GM06990 (cell line): Measurements from ENCODE around the gene TMEM8B.
A peak's percentile ranks its signal among the peaks of the same experiment; 100 is the strongest.

Experiments used
- DNase-seq: peaks from one replicate; pipeline ENCODE4 v3.0.0-alpha.2; 2011; ENCODE audit not compliant: insufficient read length; ENCODE audit errors: extremely low read depth
- H3K27me3 ChIP-seq: replicated peaks from 2 replicates; pipeline ENCODE4 v1.6.0; 2011; ENCODE audit warnings: low read length; ENCODE audit not compliant: control insufficient read depth, insufficient read depth
- H3K36me3 ChIP-seq: 2 replicates; pipeline ENCODE4 v1.5.1; 2011; ENCODE audit warnings: low read length; ENCODE audit not compliant: control insufficient read depth, insufficient read depth
- H3K4me3 ChIP-seq: replicated peaks from 2 replicates; pipeline ENCODE4 v1.5.1; 2011; ENCODE audit warnings: low read depth, mild to moderate bottlenecking, control low read depth, low read length
- CTCF ChIP-seq: IDR thresholded peaks from 2 replicates; pipeline ENCODE4 v1.5.1; 2011; ENCODE audit warnings: low read length, control low read depth, mild to moderate bottlenecking, inconsistent platforms; ENCODE audit not compliant: insufficient read depth, poor library complexity, severe bottlenecking

The TMEM8B gene

GRCh38 chr9:35806101-35806500, 22.9 kb upstream of the TMEM8B start:
- no peak for DNase-seq
- TF ChIP-seq CTCF = no peak
- no peak overlapping the region for H3K4me3 ChIP-seq
- H3K27me3 ChIP-seq = no peaks in the 10 kb centered on the region
- peaks cover 12% of the 10 kb centered on the region for H3K36me3 ChIP-seq

GRCh38 chr9:35808433-35808832, 20.6 kb upstream of the TMEM8B start:
- peaks cover 11% of the 10 kb centered on the region for H3K36me3 ChIP-seq
- TF ChIP-seq CTCF = no peak
- no peak for DNase-seq
- H3K27me3 ChIP-seq = no peaks in the 10 kb centered on the region
- H3K4me3 ChIP-seq = no peak overlapping the region

DNA sequence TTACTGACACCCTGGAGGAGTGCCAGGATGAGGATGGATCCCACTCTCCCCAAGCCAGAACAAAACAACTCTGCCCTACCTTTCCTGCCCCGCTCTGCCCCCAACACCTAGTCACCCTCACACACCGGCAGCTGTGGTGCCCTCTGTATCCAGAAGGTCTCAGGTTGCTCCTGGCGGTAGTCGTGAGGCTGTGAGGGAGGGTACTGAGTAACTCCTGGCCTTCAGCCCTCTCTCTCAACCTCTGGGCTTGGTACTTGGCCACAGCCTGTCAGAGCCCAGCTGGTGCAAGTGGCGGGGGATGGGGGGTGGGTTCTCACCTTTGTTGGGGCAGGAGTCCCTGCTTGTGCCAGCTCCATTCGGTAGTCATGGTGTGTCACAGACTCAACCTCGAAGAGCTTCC, 18.9 kb upstream of the TMEM8B start:
- no peak overlapping the region for H3K4me3 ChIP-seq
- no peak for TF ChIP-seq CTCF
- peaks cover 11% of the 10 kb centered on the region for H3K36me3 ChIP-seq

DNA sequence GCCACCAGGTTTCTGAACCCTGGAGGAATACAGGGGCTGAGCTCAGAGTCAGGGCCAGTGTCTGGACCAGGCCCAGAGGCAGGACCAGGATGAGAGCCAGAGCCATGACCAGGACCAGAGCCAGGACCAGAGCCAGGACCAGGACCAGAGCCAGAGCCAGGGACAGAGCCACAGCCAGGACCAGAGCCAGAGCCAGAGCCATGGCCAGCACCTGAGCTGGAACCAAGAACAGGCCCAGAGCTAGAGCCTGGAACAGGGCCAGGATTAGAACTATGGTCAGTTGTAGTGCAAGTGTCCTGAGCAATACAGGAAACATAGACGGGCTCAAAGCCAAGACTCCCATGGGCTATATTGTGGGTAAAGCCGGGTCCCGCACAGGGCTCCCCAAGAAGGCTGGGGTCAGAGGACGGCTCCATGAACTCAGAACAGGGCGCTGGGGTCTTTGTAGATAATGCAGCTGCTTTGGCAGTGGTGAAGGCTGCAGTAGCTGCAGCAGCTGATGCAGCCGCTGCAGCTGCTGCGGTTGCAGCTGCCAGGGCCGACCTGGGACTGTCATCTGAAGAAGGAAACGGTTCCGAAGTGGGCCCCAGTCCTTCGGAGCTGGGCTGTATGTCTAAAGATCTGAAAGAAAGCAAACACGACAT, 17.5 kb upstream of the TMEM8B start:
- Histone ChIP-seq H3K36me3 (peaks cover 4% of the 10 kb centered on the region), H3K4me3 (peak overlapping the region; percentile 55), H3K27me3 (no peaks in the 10 kb centered on the region)
- no peak for TF ChIP-seq CTCF
- no peak for DNase-seq

More for the DNA sequence above, 18.9 kb upstream of the TMEM8B start:
- no peak for DNase-seq
- no peaks in the 10 kb centered on the region for H3K27me3 ChIP-seq

- peak; percentile 93 for DNase-seq
- H3K4me3 ChIP-seq = peak within 1 kb of the TSS; percentile 55
- H3K27me3 ChIP-seq = no peaks in the 10 kb centered on the region
- TF ChIP-seq CTCF = no peak
- peaks cover 3% of the 10 kb centered on the region for H3K36me3 ChIP-seq
Observed at GRCh38 chr9:35812025-35812602, 16.9 kb upstream of the TMEM8B start, which contains the start of gene SPAG8. TSS of gene SPAG8 (minus strand) at chr9:35812262. CDS start at chr9:35812147, 115 bp downstream.
